NCI-H2107 (cell line): ENCODE data around the gene HCRTR1.

ENCODE experiments used
- DNase-seq: peaks from one replicate; lab custom pipeline; 2025; lab: John Stamatoyannopoulos, UW

HCRTR1 gene

DNA sequence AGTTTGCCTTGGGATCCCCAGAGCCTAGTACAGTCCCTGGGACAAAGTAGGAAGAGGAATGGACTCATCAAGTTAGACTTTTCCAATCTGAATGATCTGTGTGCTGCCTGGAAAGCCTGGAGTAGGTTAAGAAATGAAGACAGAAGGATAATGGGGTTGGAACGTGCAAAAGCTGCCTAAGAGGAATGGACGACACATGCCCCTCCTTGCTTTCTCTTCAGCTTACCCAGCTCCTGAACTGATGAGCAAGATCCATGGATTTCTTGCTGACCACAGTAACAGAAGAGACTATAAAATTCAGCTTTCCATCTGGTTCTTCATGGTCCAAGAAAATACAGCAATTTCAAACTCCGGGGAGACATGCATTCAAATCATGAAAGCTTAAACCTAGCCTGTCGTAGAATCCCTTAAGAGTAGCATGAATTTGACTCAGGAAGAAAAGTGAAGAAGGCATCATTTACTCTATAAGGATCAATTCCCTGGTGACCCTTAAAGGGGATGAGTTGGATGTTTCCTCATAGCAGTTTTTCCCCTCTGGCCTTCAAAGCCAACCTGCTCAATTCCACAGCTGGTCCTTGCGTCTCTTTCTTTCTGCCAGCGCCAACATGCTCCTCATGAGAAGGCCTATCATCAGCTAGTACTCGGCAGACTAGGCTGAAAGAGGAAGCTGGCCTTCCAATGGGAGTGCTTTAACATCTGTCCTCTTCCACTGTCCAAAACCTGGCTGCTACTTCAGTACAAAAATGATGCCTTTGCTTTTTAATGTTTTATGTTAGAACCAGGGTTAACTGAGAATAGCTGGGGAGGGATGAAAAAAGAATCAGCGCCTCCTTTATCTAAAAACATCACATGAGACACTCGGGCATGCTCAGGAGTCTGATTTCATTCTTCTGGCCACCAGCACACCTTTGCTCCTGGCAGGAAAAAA, 32.9 kb downstream of the HCRTR1 start:
- DNase-seq: no peak

DNA sequence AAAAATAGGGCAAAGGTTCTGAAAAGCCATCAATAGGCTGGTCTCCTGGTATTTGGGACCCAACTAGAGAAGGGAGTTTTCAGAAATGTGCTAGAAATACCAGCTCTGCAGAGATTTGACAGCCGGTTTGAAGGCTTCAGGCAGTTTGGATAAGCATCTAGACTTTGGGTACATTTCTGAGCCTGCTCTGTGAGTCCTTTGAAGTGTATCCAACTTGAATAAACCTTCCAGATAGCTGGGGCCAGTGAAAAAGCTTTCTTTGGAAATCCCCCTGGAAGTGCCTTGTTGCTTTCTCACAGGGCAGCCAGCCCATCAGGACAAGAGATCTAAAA, 33.6 kb downstream of the HCRTR1 start:
- DNase-seq: no peak

DNA sequence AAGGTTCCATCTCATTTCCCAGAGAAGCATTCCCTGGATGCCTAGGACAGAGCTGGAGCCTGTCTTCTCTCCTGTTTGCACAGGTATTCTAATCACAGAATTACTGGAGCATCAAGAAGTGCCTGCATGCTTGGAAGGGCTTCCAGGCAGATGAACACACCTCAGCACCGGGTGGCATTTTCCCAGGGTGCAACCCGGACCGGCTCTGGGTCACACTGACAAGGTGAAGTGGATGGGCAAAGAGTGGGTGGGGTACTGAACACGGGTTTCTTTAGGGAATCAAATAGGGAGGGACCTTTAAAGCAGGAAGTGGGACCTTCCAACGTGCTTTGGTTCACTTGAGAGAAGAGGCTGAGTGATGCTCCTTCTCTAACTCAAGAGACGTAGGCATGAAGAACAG, 34.3 kb downstream of the HCRTR1 start:
- DNase-seq: no peak

DNA sequence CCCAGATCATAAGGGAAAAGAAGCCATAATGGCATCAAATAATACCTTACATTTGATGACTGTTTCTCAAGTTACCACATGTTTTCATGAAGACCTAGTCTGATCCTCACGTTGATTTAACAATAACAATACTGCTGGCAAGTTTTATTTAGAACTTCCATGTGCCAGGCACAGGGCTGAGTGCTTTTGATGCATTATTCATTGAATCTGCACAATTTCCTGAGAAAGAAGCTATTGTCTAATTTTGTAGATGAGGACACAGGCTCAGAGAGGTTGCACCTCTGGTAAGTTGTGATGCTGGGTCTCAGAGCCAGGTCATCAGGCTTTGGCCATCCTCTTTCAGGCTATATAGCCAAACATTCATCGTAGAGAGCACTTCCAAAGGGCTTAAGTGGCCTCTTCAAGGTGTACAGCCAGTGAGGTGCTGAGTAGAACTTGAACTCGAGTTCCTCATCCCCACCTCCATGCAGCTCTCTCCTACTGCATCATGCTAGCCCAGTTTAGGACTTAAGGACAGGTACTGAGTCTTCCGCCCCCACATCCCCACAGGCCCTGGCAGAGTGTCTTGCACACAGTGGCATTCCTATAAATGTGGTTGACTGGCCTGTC, 35.5 kb downstream of the HCRTR1 start:
- DNase-seq: no peak

DNA sequence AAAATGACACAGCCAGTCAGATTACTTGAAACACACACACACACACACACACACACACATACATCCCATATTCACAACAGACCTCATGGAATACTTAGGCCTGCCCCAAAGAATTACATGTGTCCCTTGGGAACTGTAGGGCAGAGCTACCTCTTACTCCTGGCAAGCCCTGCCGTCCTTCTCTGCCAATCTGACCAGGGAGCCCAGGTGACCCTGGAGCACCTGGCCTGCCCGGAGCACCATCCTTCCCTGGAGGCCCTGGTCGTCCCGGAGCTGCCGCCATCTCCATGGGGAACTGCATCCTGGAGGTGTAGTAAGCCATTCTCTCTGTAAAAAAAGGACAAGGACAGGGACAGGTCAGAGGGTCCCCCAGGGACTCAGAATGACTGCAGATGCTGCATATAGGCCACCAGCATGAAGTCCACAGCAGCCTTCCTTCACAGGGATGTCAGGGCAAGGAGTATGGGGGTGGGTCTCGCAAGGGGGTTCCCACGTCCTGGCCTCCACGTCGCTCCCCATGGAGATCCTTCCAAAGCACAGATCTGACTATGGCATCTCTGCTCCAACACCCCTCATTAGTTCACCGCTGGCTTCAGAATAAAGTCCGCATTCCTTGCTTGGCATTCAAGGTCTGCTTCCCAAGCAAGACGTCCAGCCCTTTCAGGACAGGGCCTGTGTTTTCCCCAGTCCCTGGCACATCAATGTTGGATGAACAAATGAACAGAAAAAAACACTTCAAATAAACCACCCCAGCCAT, 36.4 kb downstream of the HCRTR1 start:
- DNase-seq: no peak

DNA sequence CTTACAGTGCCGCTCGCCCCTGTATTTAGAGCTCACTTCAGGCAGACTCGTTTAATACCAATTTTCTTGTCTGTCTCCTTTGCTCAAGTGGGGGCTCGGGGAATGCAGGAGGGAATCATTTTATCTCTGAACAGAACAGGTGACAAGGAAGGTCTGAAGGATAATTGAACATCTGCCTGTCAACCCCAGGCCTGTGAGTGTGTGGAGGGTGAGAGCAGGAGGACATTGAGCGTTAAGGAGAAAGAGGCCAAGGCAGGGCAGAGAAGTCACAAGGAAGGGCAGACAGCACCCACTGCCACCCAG, 36.9 kb downstream of the HCRTR1 start:
- DNase-seq: no peak

DNA sequence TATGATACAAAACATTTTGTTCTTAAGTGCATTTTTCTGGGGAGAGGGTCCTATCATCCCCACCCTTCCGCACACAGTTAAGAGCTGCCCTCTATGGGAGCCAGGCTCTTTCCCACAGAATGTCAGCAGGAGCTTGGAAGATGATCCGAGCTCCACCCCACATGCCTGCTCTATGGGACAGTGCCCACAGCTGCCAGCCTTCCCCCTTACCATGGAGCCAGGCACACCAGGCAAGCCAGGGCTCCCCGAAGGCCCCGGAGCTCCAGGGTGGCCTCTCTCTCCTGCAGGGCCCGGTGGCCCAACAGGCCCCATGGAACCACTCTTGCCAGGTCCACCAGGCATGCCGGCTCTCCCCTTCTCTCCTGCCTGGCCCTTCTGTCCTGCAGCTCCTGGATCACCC, 37.6 kb downstream of the HCRTR1 start:
- no peak for DNase-seq

DNA sequence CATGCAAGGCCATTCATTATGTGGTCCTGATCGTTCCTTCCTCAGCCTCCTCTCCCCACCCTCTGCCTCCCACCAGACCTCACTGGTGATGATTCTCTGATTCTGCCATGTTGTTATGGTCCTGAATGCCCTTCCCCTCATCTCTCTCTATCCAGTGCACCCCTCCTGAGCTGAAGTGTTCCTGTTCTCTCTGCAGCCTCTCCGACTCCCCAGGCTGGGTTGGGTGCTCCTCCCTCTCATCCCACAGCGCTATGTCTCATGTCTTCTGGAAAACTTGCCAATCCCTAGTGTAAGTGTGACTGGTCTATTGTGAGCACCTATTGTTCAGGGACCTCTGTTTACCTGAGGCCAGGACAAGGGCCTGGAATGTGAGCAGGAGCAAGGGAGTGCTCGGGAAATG, 38.3 kb downstream of the HCRTR1 start:
- DNase-seq: no peak

DNA sequence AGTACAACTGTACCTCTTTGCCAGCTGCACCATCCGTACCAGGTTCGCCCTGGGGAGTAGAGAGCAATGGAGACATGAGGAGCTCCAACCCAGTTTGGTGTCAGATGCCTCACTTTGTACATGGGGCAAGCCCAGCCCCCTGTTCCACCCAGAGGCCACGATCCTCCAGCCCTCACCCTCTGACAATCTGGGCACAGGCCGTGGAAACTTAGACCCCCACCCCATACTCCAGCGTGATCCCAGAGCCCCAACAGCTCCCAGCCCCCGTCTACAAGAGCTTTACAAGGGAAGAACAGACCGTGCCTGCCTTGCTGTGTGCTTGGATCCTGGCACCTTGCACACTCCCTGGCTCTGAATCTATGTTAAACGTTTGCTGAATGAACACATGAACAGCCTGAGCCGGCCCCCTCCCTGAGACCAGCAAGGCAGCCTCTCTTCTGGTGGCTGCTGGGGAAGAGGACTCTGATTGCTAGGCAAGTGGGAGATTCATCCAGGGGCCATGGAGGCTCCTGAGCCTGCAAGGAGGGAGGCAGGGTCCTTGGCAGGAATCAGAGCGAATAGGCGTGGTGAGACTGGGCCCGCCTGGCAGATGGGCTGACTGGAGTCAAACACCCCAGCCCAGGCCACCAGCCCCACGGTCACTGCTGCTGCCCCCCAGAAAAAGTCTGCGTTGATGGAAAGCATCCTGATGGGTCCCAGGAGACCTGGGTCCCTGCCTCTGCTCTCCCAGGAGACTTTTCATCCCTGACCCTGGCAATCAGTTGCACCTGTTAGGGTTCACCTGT, 39.7 kb downstream of the HCRTR1 start:
- no peak for DNase-seq

DNA sequence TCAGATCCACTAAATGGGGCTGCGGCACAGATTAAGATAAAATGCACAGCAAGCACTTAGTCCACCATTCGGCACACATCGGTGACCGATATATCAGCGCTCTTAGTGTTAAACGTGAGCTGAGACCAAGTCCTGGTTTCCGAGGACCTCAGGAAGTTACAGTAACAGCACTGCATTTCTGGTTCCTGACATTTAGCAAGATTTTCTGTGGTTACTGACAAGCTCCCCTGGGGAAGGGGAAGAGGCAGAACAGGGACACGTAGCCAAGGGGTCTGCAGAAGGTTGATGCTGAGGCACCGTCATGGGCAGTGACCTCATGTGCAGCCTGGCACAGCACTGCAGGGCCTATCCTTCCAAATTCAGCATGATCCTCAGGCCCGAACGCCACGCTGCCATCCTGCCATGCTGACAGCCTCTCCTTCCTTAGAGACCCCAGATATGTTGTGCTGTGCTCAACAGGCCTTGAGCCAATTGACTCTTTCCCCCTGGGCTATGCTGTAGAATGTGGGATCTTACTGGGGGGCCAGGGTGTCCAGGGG, 40.6 kb downstream of the HCRTR1 start:
- DNase-seq: no peak

DNA sequence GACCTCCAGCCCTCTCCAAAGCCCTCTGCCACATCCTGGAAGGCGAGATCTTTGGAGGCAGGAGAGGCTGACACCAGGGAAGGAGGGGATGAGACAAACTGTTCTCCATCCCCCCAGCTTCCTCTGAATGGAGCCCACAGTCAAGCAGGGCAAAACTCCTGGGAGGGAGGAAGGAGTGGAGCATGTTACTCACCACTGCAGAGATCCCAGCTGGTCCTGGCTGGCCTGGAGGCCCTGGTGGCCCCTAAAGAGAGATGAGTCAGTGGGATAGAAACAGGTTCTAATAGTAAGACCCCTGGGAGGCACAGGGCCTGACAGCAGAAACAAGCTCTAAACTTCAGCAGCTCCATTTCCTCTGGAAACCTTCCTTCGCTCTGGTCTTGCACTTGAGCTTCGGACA, 41.2 kb downstream of the HCRTR1 start:
- DNase-seq: no peak

DNA sequence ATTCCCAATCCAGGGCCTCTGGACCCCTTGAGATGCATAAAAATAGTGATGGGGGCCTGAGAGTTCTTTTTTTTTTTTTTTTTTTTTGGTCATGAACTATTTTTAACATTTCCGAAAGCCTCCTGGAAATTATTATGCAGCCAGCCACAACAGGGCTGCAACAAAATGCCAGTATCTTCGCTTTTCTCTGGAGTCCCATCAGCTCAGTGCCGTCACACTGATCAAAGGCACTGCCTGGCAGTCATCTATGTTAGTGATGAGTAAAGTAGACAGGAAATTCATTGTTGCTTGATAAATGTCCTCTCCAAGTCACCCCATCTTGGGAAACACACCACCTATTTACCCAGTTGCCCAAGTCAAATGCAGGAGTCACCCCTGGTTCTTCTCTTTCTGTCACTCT, 42.4 kb downstream of the HCRTR1 start:
- no peak for DNase-seq

DNA sequence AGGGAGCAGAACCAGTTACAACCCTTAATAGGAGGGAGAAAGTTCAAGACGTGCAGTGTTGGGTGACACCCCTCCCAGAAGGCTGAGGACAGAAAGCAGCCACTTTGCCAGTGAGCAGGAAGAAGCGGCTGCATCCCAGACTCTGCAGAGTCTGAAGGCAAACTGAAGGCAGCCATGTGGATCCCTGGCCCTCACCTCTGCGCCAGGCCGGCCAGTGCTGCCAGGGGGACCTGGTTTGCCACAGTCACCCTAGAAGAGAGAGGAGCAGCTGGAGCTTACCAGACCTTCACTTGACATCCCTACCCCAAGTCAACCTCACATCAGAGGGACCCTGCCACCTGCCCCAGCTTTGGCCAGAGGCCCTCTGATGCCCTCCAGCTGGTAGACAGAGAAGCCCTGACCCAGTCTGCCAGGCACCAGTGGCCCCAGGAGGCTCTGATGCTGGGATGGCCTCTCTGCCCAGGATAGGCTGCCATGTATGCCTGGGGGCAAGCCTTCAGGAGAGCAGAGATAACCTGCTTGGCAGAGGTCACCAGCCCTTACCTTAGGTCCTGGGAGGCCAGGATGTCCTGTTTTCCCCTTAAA, 43.5 kb downstream of the HCRTR1 start:
- DNase-seq: no peak

DNA sequence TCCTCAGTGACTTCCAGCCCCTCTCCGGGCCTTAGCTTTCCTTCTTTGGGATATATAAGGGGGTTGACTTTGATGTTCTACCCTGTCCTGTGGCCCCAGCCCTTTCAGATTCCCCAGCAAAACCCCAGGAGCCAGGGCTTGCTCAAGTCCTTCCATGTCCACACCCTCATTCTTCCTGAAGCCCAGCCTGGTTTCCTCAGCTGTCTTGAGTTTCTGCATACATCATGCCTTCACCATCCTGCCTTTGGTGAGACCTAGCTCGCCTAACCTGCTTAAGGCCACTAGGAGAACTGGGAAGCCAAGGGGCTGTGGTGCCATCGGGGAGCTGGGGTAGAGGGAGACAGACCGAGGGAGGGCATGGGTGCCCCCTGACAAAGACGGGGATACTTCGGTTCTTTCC, 44.4 kb downstream of the HCRTR1 start:
- no peak for DNase-seq

DNA sequence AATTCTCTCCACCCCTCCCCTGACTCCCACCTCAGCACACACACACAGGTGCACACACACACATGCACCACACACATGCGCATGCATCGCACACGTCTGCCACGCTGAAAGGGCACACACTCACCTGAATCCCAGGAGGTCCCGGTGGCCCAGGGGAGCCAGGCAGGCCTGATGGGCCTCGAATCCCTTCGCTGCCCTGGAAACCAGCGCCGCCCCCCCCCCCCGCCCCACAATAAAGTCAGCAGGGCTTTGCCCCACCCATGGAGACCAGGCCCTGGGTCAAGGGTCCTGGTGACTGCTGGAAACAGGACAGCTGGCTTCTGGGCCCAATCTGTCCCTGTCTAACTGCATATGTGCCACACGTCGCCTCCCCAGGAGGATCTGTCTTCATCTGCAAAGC, 45.0 kb downstream of the HCRTR1 start:
- no peak for DNase-seq

DNA sequence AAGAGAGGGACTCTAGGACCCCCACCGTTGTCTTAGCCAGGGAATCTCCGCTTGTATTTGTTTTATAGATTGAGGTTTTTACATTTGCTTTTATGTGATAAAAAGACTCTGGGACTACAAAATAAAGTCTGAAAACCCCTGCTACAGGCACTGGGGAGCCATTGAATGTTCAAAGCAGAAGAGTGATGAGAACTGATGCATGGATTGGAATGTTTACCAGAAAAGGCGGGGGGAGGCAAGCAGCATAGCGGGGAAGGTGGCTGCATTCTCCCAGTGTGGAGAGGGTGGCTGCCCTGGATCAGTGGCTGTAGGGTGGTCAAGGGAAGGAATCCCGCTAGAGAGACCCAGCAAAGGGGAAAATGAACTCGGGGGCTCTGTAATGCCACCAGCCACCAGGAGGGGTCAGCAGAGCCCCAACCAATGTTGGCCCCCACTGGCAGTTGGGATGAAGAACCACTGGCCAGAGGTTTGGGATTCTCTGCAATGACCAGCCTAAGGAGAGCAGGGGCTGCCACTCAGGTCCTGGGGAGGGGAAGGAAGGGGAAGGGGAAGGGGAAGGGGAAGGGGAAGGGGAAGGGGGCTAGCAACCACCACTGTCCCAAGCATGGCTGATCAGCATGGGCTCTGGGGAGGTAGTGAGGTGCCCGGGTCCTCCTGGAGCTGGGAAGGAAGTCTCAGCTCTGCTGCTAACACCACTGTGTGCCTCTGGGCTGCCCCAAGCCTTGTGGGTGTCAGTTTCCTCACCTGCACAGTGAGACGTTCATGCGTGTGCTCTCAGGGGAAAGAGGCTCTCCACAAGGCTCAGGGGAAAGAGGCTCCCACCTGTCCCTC, 46.3 kb downstream of the HCRTR1 start:
- no peak for DNase-seq

DNA sequence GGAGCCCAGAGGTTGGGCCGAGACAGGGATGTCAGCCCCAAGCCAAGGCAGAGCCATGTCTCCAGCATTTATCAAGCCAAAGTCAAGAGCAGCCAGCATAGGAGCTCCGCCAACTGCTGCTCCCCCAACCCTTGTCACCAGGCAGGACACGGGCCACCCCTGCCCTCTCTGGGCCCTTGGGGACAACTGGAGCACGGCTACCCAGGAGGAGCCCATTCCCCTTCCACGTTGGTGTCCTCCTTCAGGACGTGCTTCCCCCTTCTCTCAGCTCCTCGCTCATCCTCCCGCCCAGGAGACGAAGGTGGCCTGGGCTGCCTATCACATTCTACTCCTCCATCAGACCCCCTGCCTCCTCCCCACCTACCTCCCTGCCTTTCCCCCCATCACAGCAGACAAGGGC, 47.0 kb downstream of the HCRTR1 start:
- no peak for DNase-seq

DNA sequence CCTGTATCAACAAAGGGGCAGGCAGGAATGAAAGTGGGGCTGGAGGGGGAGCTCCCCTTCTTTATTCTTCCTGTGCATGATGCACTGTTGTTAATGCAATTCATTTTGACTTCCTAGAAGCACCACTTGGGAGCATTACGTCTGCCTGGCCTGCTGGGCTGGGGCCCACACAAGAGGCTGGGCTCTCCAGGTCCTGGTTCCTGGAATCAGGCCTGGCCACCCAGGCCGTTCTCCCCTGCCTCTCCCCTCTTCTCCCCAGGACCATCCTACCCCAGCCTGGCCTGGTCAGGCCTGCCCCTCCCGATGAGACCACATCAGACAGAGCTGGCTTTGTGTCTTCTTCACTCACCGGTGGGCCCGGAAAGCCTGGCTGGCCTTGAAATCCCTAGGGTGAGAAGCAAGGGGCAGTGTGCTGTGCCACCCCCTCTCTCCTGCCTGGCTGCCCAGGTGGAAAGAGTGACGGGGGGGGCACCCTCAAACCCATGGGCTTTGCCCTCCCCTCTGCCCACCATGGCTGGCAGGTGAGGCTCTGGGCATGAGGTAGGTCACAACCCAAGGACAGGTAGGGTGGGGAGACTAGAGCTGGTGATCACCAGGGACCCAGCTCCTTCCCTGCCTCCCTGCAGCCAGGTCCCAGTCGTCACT, 47.9 kb downstream of the HCRTR1 start:
- DNase-seq: no peak

DNA sequence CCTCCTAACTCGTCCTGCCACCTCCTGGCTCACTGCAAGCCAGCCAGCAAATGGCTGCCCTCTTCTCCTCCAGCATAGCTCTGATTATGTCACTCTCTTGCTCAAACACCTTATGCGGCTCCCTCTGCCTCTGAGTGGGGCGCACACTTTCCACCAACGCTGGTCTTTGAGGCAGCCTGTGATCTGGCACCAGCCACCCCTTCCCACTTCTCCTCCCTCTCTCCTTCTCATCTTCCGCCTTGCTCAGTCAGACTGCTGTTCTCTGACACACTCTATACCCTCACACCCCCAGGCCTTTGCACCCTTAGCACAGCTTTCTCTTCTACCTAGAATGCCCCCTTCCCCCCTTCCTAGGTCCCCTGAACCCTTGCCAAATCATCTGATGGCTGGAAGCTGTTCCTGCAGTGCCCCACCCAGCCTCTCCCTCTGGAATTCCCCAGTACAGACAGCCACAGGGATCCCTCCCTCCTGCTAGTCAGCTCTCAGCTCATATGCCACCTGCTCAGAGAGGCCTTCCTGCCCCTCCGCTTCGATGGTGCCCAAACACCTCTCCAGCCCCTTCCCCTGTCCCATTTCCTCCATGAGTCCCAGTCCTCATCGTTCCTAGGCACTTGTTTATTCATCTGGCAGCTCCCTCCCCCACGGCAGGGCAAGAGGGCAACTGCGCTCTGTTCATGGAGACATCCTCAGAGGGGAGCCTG, 48.9 kb downstream of the HCRTR1 start:
- DNase-seq: no peak
